Heart left ventricle (tissue), 16 donors: ENCODE results near the gene PCSK4. TPM values are rescaled to one million over a fixed set of nuclear protein-coding genes. Genes with fewer than 3 reads are reported as not detected.
A peak's percentile ranks its signal among the peaks of the same experiment; 100 is the strongest.

Experiments
- ATAC-seq, 4 donors: fragments of 200-7000 bp; cut with Tn5 transposase; one replicate each; pipeline ENCODE4 v1.9.1; 2020 to 2022; ENCODE audit warnings: moderate library complexity in 4 of 4, mild to moderate bottlenecking in 3 of 4, moderate number of reproducible peaks in 1 of 4
- DNase-seq, 5 donors: peaks; one replicate each; pipeline ENCODE4 v3.0.0-alpha.2; 2020
- H3K27ac ChIP-seq, 12 donors: fragments of 200-600 bp; sonication (generic) in 4 of 12; one replicate each; pipeline versions ENCODE4 v1.5.0 to v1.8.0; 2016 to 2022; ENCODE audit warnings: mild to moderate bottlenecking in 2 of 12
- H3K27me3 ChIP-seq, 9 donors: fragments of 200-600 bp; sonication (generic) in 2 of 9; one replicate each; pipeline versions ENCODE4 v1.5.1 to v1.8.0; 2016 to 2022; ENCODE audit warnings: mild to moderate bottlenecking in 3 of 9
- H3K36me3 ChIP-seq, 9 donors: fragments of 200-600 bp; sonication (generic) in 2 of 9; one replicate each; pipeline versions ENCODE4 v1.5.0 to v1.8.0; 2018 to 2022; ENCODE audit warnings: mild to moderate bottlenecking in 2 of 9
- H3K4me1 ChIP-seq, 12 donors: fragments of 200-600 bp; sonication (generic) in 4 of 12; one replicate each; pipeline versions ENCODE4 v1.5.0 to v1.8.0; 2016 to 2022; ENCODE audit warnings: mild to moderate bottlenecking in 3 of 12
- H3K4me3 ChIP-seq, 12 donors: fragments of 200-600 bp; sonication (generic) in 4 of 12; one replicate each; pipeline versions ENCODE4 v1.5.0 to v1.8.0; 2017 to 2022; ENCODE audit warnings: mild to moderate bottlenecking in 9 of 12, moderate library complexity in 4 of 12
- H3K9me3 ChIP-seq, 12 donors: fragments of 200-600 bp; sonication (generic) in 4 of 12; one replicate each; pipeline versions ENCODE4 v1.5.0 to v1.8.0; 2016 to 2022; ENCODE audit warnings: mild to moderate bottlenecking in 1 of 12
- CTCF ChIP-seq, 12 donors: fragments of 200-600 bp; sonication (generic) in 4 of 12; IDR thresholded peaks; one replicate each; pipeline versions ENCODE4 v1.5.0 to v1.8.0; 2018 to 2022; ENCODE audit warnings: antibody characterized with exemption in 12 of 12, mild to moderate bottlenecking in 5 of 12
- POLR2A ChIP-seq, 2 donors: fragments of 450-650 bp; IDR thresholded peaks; one replicate each; pipeline ENCODE4 v1.6.1; 2017; ENCODE audit warnings: antibody characterized with exemption in 2 of 2, mild to moderate bottlenecking in 2 of 2, moderate library complexity in 2 of 2
- WGBS, 4 donors: extraction: QIAGEN DNeasy Blood & Tissue Kit in 2 of 4; methylation state at CpG; one replicate each; pipeline versions ENCODE4 v1.1.5 to v1.1.7; 2013 to 2018; 5-methylcytosine and 5-hydroxymethylcytosine counted together
- intact Hi-C, 10 donors: fragments of 100-400 bp; cut with DNase I; formaldehyde crosslinking; loops; one replicate each; pipeline versions ENCODE4 v1.11.1 to v1.14.2; 2022
- polyA plus RNA-seq, 2 donors: library from polyadenylated mRNA; stranded (reverse); fragments of 200-250 nt; gene quantifications; one replicate each; pipeline ENCODE4 v1.2.3, GENCODE V29; 2013
- total RNA-seq, 9 donors: library from RNA; depleted of rRNA in 2 of 9; stranded (reverse); fragments of >200 nt in 2 of 9; fragmentation: NEBNext Ultra II Directional in 3 of 9; extraction: Animal tissue kit (Norgen Biotek cat#: 25700) in 3 of 9; gene quantifications; one replicate each; pipeline versions ENCODE4 v1.1.0 to v1.2.4, GENCODE V29; 2016 to 2023
- donor health status: ischemic (EF 13 %, LVEDD 7.1; RV severe dilation, severe dysfunction).
- donor health status: healthy with polysubstance abuse.
- donor health status: DM: no; HTN: yes; CAD: no.
- donor health status: DM: no; HTN: no; CAD: no.
- donor health status: ischemic (EF 25% LVEDD 6.9; RV normal size, moderate dysfunction).
- donor health status: ischemic (EF 25% LVEDD 5.7; RV mildly dilated, moderate dysfunction).
- donor health status: healthy.
- donor health status: DM: yes; HTN: yes; CAD: no.
- donor health status: ischemic (EF 35%, LVEDD 5.7; RV mildly dilated, moderate dysfunction).
- donor health status: nonischemic (EF 11% LVEDD 7.7; RV severe dilation, severe dysfunction).
- donor health status: DM: yes; HTN: yes; CAD: no.
- donor health status: PGD.
- donor health status: ischemic (EF 29% LVEDD 5.4; RV normal size, mild dysfunction).
- donor health status: nonischemic (EF 23%, LVEDD 6.1; RV moderate dilation, normal function).

PCSK4 gene
- total and polyA plus RNA-seq, 11 donors = 0.31 to 1.9 (median 1.2) TPM

GRCh38 chr19:1459479-1459878, 30.7 kb downstream of the PCSK4 start:
- Histone ChIP-seq H3K27me3 (peaks cover 16 to 54% (median 28%) of the 10 kb centered on the region in 9 donors), H3K9me3 (no peaks in the 10 kb centered on the region), H3K4me3 (no peak overlapping the region), H3K36me3 (peaks cover 0 to 13% (median 0%) of the 10 kb centered on the region in 9 donors), H3K4me1 (peaks cover 0 to 27% (median 12%) of the 10 kb centered on the region in 12 donors), H3K27ac (no peak overlapping the region)
- ATAC-seq = no peak
- intact Hi-C loops = loop anchor here in 1 of 10 donors (10.0 kb wide), 1 partner anchor 145 kb away; no protein-coding TSS in a partner anchor
- TF ChIP-seq POLR2A (IDR thresholded peaks at IDR 0.05) = no peak
- WGBS, 4 donors = 76 to 87% (median 83%) methylated on average over 7 to 9 of the region's 9 CpGs
- no peak for DNase-seq

GRCh38 chr19:1457892-1458291, 32.3 kb downstream of the PCSK4 start:
- Histone ChIP-seq H3K27me3 (peaks cover 26 to 58% (median 40%) of the 10 kb centered on the region in 9 donors), H3K36me3 (peaks cover 0 to 13% (median 0%) of the 10 kb centered on the region in 9 donors), H3K9me3 (no peaks in the 10 kb centered on the region), H3K4me3 (no peak overlapping the region), H3K4me1 (peaks cover 0 to 40% (median 20%) of the 10 kb centered on the region in 12 donors), H3K27ac (no peak overlapping the region)
- TF ChIP-seq CTCF (IDR thresholded peaks at IDR 0.05) (no peak), POLR2A (IDR thresholded peaks at IDR 0.05) (no peak)
- no peak for ATAC-seq
- WGBS, 4 donors = 79 to 90% (median 82%) methylated on average over 13 to 16 of the region's 16 CpGs
- DNase-seq = no peak
- intact Hi-C loops = loop anchor here in 1 of 10 donors (10.0 kb wide), 1 partner anchor 143 kb away; no protein-coding TSS in a partner anchor

- Histone ChIP-seq H3K4me1 (peaks cover 0 to 46% (median 20%) of the 10 kb centered on the region in 12 donors), H3K9me3 (no peaks in the 10 kb centered on the region), H3K27ac (no peak overlapping the region), H3K27me3 (peaks cover 33 to 65% (median 47%) of the 10 kb centered on the region in 9 donors), H3K36me3 (peaks cover 0 to 13% (median 0%) of the 10 kb centered on the region in 9 donors), H3K4me3 (no peak overlapping the region)
- TF ChIP-seq POLR2A (IDR thresholded peaks at IDR 0.05) (no peak), CTCF (IDR thresholded peaks at IDR 0.05) (no peak)
- intact Hi-C loops = loop anchor here in 1 of 10 donors (10.0 kb wide), 1 partner anchor 142 kb away; no protein-coding TSS in a partner anchor
- ATAC-seq (no peak), DNase-seq (peak in 1 of 5 donors; percentile 48)
- 11 to 22% (median 15%) methylated on average over 18 to 48 of the region's 48 CpGs for whole genome bisulfite sequencing, 4 donors
Observed at GRCh38 chr19:1457031-1457739, 33.0 kb downstream of the PCSK4 start.

GRCh38 chr19:1456121-1456900, 33.8 kb downstream of the PCSK4 start:
- intact Hi-C loops = loop anchor here in 1 of 10 donors (10.0 kb wide), 1 partner anchor 142 kb away; no protein-coding TSS in a partner anchor
- DNase-seq = peak in 1 of 5 donors; percentile 53
- no peaks in the 10 kb centered on the region for H3K9me3 ChIP-seq
- no peak overlapping the region for H3K4me3 ChIP-seq
- peaks cover 38 to 74% (median 55%) of the 10 kb centered on the region in 9 donors for H3K27me3 ChIP-seq
- TF ChIP-seq POLR2A (IDR thresholded peaks at IDR 0.05) (no peak), CTCF (IDR thresholded peaks at IDR 0.05) (no peak)
- ATAC-seq = no peak
- 22 to 64% (median 36%) methylated on average over 14 to 43 of the region's 43 CpGs for WGBS, 4 donors
- peaks cover 0 to 13% (median 0%) of the 10 kb centered on the region in 9 donors for H3K36me3 ChIP-seq
- no peak overlapping the region for H3K27ac ChIP-seq
- H3K4me1 ChIP-seq = peaks cover 0 to 46% (median 20%) of the 10 kb centered on the region in 12 donors
